ENCODE data around the gene C1orf167. TPM values are rescaled to one million over a fixed set of nuclear protein-coding genes. Genes with fewer than 3 reads are reported as not detected.

Gene C1orf167
- total and polyA plus RNA-seq, 2 of the 8 experiments (the other 6 are each of a cell fraction or from before 2014, with no cell fraction given) = 0.70 to 1.3 TPM

GRCh38 chr1:11746092-11746491 is 15.9 kb upstream of the C1orf167 start:
- H4K5ac ChIP-seq (ENCODE audit: insufficient read length, low read depth, low read length) = no peak overlapping the region
- H3K4me2 ChIP-seq (ENCODE audit: insufficient read depth in 1 of 2, low read depth in 2 of 2, low read length in 2 of 2) = no peak overlapping the region
- 92% methylated on average over 6 of the region's 6 CpGs; no CpG with 5 or more reads in 1 of the 2 experiments for WGBS, 2 experiments (ENCODE audit: extremely low coverage in 1 of 2, insufficient coverage in 1 of 2, insufficient read length in 1 of 2, insufficient replicate concordance in 2 of 2, low coverage in 1 of 2, low lambda C conversion rate in 2 of 2, missing lambda C conversion rate in 1 of 2)
- no peak overlapping the region for H3K4ac ChIP-seq (replicated peaks; ENCODE audit: insufficient read length, low read depth, low read length)
- DNase-seq (ENCODE audit: low read depth in 1 of 2, low spot score in 2 of 2) (no peak), FAIRE-seq (no peak)
- H2AFZ ChIP-seq (ENCODE audit: low read length) = no peak overlapping the region
- peaks cover 0 to 2% (median 0%) of the 10 kb centered on the region in 4 experiments; a peak in 2 of 7 replicates for H3K4me1 ChIP-seq (replicated peaks in 1 of 4; ENCODE audit: control insufficient read depth in 3 of 4, insufficient read depth in 4 of 4, low read length in 3 of 4)
- no peaks in the 10 kb centered on the region for H3K79me2 ChIP-seq (ENCODE audit: control insufficient read depth in 1 of 2, insufficient read depth in 2 of 2, low read length in 2 of 2)
- no peak overlapping the region for H4K8ac ChIP-seq (ENCODE audit: extremely low read depth, insufficient read depth, low read length)
- H2BK5ac ChIP-seq (ENCODE audit: low read depth, low read length) = no peak overlapping the region
- no peak overlapping the region for H2BK120ac ChIP-seq (replicated peaks; ENCODE audit: low read depth, low read length)
- ChIA-PET CTCF (ENCODE audit: partially characterized antibody) (interaction anchor here (1.3 to 1.4 kb wide), 3 partner anchors 22 to 56 kb away, joined by 3 read pairs; no protein-coding TSS in a partner anchor), POLR2A (ENCODE audit: partially characterized antibody) (interaction anchor here (1.7 kb wide), 1 partner anchor 9 kb away, joined by 9 read pairs; no protein-coding TSS in a partner anchor)
- H3K27me3 ChIP-seq (replicated peaks in 1 of 4; ENCODE audit: control insufficient read depth in 3 of 4, extremely low read depth in 1 of 4, insufficient read depth in 3 of 4, low read length in 3 of 4) = no peaks in the 10 kb centered on the region
- H3K18ac ChIP-seq (ENCODE audit: extremely low read depth, low read length) = no peak overlapping the region
- no peaks in the 10 kb centered on the region; the same call in 1 of the 2 replicates for H3K79me1 ChIP-seq (ENCODE audit: low read depth, low read length)
- H3K14ac ChIP-seq (ENCODE audit: insufficient read length) = no peak overlapping the region
- H3K9me3 ChIP-seq (ENCODE audit: insufficient read depth in 2 of 2, low read depth in 1 of 2, low read length in 1 of 2) = no peaks in the 10 kb centered on the region
- H2BK20ac ChIP-seq (ENCODE audit: low read length) = no peak overlapping the region
- no peak overlapping the region for H4K91ac ChIP-seq (replicated peaks; ENCODE audit: insufficient read length, low read length)
- H3K36me3 ChIP-seq (ENCODE audit: control insufficient read depth in 2 of 4, insufficient read depth in 4 of 4, low read length in 3 of 4) = peaks cover 2 to 25% (median 11%) of the 10 kb centered on the region in 4 experiments; a peak in 6 of 8 replicates
- H2BK12ac ChIP-seq (ENCODE audit: low read depth, low read length) = no peak overlapping the region
- no peak overlapping the region for H2BK15ac ChIP-seq (ENCODE audit: low read length)
- H3K23ac ChIP-seq (ENCODE audit: insufficient read length) = no peak overlapping the region
- H3K23me2 ChIP-seq (ENCODE audit: low read depth, low read length) = no peaks in the 10 kb centered on the region; the same call in 1 of the 2 replicates
- H2AK5ac ChIP-seq (ENCODE audit: low read depth, low read length) = no peak overlapping the region
- H3K9ac ChIP-seq (replicated peaks in 1 of 4; ENCODE audit: extremely low read depth in 1 of 4, low read depth in 3 of 4, low read length in 3 of 4) = no peak overlapping the region
- peaks cover 0 to 7% of the 10 kb centered on the region in 2 experiments for H4K20me1 ChIP-seq (replicated peaks in 1 of 2; ENCODE audit: control insufficient read depth in 1 of 2, insufficient read depth in 2 of 2, low read length in 2 of 2)
- H3K27ac ChIP-seq (ENCODE audit: low read depth, low read length) = no peak overlapping the region
- no peak overlapping the region for H3K4me3 ChIP-seq (ENCODE audit: extremely low read depth in 1 of 4, insufficient read depth in 2 of 4, low read depth in 3 of 4, low read length in 4 of 4)
- no peak overlapping the region for H3K56ac ChIP-seq (replicated peaks; ENCODE audit: insufficient read length, low read depth, low read length)
- no peak for TF ChIP-seq CBX5 (IDR thresholded peaks at IDR 0.05; ENCODE audit: low read depth, low read length)
- TF ChIP-seq KDM1A (IDR thresholded peaks at IDR 0.05; ENCODE audit: borderline replicate concordance, low read length) = no peak
- TF ChIP-seq JUN (IDR thresholded peaks at IDR 0.05; ENCODE audit: low read depth, low read length) = no peak
- no peak for TF ChIP-seq SP4 (IDR thresholded peaks at IDR 0.05; ENCODE audit: low read length)
- no peak for TF ChIP-seq SP1 (IDR thresholded peaks at IDR 0.05; ENCODE audit: low read depth, low read length)
- TF ChIP-seq GTF2F1 (IDR thresholded peaks at IDR 0.05; ENCODE audit: borderline replicate concordance, low read depth, low read length) = no peak
- TF ChIP-seq BCL11A (IDR thresholded peaks at IDR 0.05; ENCODE audit: low read depth in 2 of 2, low read length in 2 of 2) = no peak
- TF ChIP-seq SIRT6 (IDR thresholded peaks at IDR 0.05; ENCODE audit: low read length) = no peak
- no peak for TF ChIP-seq ASH2L (IDR thresholded peaks at IDR 0.05; ENCODE audit: low read length)
- no peak for TF ChIP-seq NRF1 (IDR thresholded peaks at IDR 0.05; ENCODE audit: low read depth, low read length)
- no peak for TF ChIP-seq TBP (IDR thresholded peaks at IDR 0.05; ENCODE audit: low read depth, low read length)
- TF ChIP-seq SP2 (IDR thresholded peaks at IDR 0.05; ENCODE audit: low read length) = no peak
- no peak for TF ChIP-seq CTCF (IDR thresholded peaks at IDR 0.05; ENCODE audit: control extremely low read depth in 1 of 3, insufficient read depth in 1 of 3, low read depth in 1 of 3, low read length in 3 of 3)
